Measurements from ENCODE around the gene MRPL3.
A peak's percentile ranks its signal among the peaks of the same experiment; 100 is the strongest.

MRPL3 gene

GRCh38 chr3:131421301-131421700, 81.5 kb downstream of the MRPL3 start:
- no peak for TF ChIP-seq CTCF (conservative IDR thresholded peaks at IDR 0.05)
- peak overlapping the region; percentile 49; the same call in 1 of the 2 replicates for H3K27ac ChIP-seq

GRCh38 chr3:131417751-131418150, 85.0 kb downstream of the MRPL3 start:
- H3K27ac ChIP-seq: no peak overlapping the region

More at GRCh38 chr3:131417751-131418150, 85.0 kb downstream of the MRPL3 start:
- TF ChIP-seq CTCF (conservative IDR thresholded peaks at IDR 0.05): no peak

Measured in VCaP (cell line).